ENCODE data around the gene TMX1. TPM values are rescaled to one million over a fixed set of nuclear protein-coding genes. Genes with fewer than 3 reads are reported as not detected.
A peak's percentile ranks its signal among the peaks of the same experiment; 100 is the strongest.

Gene TMX1
- total RNA-seq, 2 donors from 2014 or later = 38.9 to 40.1 TPM

DNA sequence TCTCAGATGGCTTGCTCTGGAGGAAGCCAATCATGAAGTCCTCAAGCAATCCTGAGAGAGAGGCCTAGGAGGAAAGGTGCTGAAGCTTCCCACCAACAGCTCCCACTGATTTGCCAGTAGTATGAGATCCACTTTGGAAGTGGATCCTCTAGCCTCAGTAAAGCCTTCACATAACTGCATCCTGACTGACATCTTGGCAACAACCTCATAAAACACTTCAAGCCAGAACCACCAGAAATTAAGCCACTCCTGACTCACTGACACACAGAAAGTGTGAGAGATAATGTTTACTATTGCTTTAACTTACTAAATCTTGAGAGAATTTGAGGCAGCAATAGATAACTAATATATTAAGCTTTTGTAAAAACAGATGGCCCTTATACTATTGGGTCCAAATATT, 11.7 kb upstream of the TMX1 start:
- Histone ChIP-seq H3K9me3 (no peaks in the 10 kb centered on the region), H3K4me3 (no peak overlapping the region), H3K9ac (ENCODE audit: low read depth in 2 of 2, low read length in 2 of 2) (no peak overlapping the region), H3K27me3 (no peaks in the 10 kb centered on the region), H3K4me1 (no peaks in the 10 kb centered on the region), H3K36me3 (no peaks in the 10 kb centered on the region), H3K27ac (no peak overlapping the region)
- intact Hi-C loops (cut with DNase I) = loop anchor here (10.0 kb wide), 1 partner anchor 134 kb away; the partner anchor contains the start of gene TRIM9
- DNase-seq = no peak
- TF ChIP-seq, protein P1, sequence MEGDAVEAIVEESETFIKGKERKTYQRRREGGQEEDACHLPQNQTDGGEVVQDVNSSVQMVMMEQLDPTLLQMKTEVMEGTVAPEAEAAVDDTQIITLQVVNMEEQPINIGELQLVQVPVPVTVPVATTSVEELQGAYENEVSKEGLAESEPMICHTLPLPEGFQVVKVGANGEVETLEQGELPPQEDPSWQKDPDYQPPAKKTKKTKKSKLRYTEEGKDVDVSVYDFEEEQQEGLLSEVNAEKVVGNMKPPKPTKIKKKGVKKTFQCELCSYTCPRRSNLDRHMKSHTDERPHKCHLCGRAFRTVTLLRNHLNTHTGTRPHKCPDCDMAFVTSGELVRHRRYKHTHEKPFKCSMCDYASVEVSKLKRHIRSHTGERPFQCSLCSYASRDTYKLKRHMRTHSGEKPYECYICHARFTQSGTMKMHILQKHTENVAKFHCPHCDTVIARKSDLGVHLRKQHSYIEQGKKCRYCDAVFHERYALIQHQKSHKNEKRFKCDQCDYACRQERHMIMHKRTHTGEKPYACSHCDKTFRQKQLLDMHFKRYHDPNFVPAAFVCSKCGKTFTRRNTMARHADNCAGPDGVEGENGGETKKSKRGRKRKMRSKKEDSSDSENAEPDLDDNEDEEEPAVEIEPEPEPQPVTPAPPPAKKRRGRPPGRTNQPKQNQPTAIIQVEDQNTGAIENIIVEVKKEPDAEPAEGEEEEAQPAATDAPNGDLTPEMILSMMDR (IDR thresholded peaks at IDR 0.05) = no peak

DNA sequence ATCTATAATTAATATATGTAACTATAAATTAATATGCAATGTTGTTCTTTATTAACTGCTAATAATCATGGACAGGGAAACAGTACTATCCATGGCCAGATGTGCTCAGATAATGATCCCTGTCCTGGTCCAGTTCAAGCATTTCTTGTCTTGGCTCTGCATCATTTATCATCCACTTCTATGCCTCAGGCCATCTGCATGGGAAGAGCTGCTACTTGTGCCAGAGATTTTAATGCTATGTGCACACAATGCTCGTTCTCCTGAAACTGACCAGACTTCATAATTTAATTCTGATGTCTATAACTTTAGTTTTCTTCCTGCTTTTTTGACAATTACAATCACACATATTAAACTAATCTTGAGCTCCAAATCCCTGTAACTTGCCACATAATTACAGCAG, 11.2 kb upstream of the TMX1 start:
- intact Hi-C loops (cut with DNase I) = loop anchor here (10.0 kb wide), 1 partner anchor 134 kb away; the partner anchor contains the start of gene TRIM9
- H3K9ac ChIP-seq (ENCODE audit: low read depth in 2 of 2, low read length in 2 of 2) = no peak overlapping the region
- H3K9me3 ChIP-seq = no peaks in the 10 kb centered on the region
- no peak overlapping the region for H3K27ac ChIP-seq
- TF ChIP-seq, protein P1 (IDR thresholded peaks at IDR 0.05) = no peak
- no peak overlapping the region for H3K4me3 ChIP-seq
- no peaks in the 10 kb centered on the region for H3K36me3 ChIP-seq
- H3K27me3 ChIP-seq = no peaks in the 10 kb centered on the region
- no peaks in the 10 kb centered on the region for H3K4me1 ChIP-seq
- DNase-seq = no peak

DNA sequence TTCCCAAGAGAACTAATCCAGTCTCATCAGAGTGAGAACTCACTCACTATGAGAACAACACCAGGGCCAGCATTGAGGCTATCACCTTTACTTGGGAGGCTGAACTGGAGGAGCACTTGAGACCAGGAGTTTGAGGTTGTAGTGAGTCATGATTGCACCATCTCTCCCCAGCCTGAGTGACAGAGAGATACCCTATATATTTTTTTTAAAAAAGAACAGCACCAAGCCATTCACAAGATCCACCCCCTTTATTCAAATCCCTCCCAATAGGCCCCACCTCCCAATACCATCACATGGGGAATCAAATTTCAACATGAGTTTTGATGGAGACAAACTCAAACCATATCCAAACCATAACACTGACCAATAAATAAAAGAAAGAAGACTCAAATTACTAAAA, 3.7 kb upstream of the TMX1 start:
- peaks cover 3% of the 10 kb centered on the region for H3K4me1 ChIP-seq
- H3K27me3 ChIP-seq = no peaks in the 10 kb centered on the region
- TF ChIP-seq, protein P1 (IDR thresholded peaks at IDR 0.05) = no peak
- H3K9ac ChIP-seq (ENCODE audit: low read depth in 2 of 2, low read length in 2 of 2) = no peak overlapping the region
- H3K4me3 ChIP-seq = no peak overlapping the region
- no peak overlapping the region for H3K27ac ChIP-seq
- DNase-seq = no peak
- no peaks in the 10 kb centered on the region for H3K36me3 ChIP-seq
- H3K9me3 ChIP-seq = no peaks in the 10 kb centered on the region
- intact Hi-C loops (cut with DNase I) = no loop called here

DNA sequence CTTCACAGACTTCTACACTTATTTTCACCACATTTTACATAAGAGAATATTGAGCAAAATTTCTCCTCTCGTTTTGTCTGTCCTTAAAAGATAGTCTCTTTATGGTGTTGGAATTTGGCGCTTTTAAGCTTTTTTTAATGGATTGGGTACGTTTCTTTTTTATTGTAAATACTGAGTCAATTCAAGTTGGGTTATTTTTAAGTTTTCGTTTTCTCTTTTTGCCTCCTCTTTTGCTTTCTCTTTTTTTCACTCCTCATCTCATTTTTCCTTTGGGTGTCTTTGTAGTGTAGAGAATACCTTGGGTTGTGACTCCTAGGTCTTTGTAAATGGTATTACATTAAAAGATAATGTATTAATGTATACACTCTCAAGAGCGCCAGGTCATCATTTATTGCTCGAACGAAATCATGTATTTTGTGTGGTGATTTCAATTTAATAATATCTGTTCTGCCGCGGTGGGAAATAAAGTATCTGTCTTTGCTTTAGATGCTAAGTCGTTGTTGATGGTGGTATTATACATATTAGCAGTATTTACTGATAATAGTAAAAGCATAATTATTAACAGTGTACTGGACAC, 845 bp downstream of the TMX1 start:
- Histone ChIP-seq H3K9me3 (no peaks in the 10 kb centered on the region), H3K36me3 (no peaks in the 10 kb centered on the region), H3K27me3 (no peaks in the 10 kb centered on the region), H3K4me3 (peak overlapping the region; percentile 89), H3K9ac (ENCODE audit: low read depth in 2 of 2, low read length in 2 of 2) (peak overlapping the region; percentile 98 to 99), H3K27ac (peak overlapping the region; percentile 71), H3K4me1 (peaks cover 3% of the 10 kb centered on the region)
- TF ChIP-seq, protein P1 (IDR thresholded peaks at IDR 0.05) = no peak
- intact Hi-C loops (cut with DNase I) = no loop called here
- no peak for DNase-seq

DNA sequence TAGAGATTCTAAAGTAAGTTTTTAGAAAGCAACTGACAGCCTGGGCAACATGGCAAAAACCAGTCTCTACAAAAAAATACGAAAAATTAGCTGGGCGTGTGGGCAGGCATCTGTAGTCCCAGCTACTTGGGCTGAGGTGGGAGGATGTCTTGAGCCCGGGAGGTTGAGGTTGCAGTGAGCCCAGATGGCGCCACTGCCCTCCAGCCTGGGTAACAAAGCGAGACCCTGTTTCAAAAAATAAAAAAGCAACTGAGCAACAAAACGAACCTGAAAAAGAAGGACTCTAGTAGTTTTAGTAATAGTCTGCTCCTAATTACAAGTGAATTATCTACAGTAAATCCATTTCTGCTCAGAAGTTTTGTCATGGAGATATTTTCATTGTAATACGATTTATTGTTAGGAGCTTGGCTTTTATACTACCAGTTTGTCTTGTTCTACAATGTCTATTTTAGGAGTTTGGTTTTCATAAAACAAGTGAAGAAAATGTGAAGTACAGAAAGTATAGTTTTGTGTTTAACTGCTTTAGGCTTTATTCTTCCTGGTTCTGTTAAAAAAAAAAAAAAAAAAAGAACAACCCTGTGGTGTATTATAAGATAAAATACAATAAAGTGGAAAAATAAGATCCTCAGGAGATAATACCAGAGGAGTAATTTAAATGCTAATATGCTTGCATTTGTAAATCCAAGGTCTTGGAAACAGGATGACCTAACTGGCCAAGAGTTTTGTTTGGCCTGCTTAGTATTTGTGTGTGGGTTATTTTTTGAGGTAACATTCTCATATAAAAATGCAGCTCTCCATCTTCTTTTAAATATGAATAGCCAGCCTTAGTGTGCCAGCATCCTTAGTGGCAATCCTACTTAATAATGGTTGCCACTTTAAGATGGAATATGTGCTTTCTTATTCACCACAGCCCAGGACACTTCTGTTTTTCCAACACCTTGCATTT, 2.8 kb downstream of the TMX1 start:
- DNase-seq = no peak
- peaks cover 3% of the 10 kb centered on the region for H3K4me1 ChIP-seq
- no peak overlapping the region for H3K9ac ChIP-seq (ENCODE audit: low read depth in 2 of 2, low read length in 2 of 2)
- no peaks in the 10 kb centered on the region for H3K36me3 ChIP-seq
- TF ChIP-seq, protein P1 (IDR thresholded peaks at IDR 0.05) = no peak
- no peak overlapping the region for H3K4me3 ChIP-seq
- H3K9me3 ChIP-seq = no peaks in the 10 kb centered on the region
- intact Hi-C loops (cut with DNase I) = no loop called here
- H3K27me3 ChIP-seq = no peaks in the 10 kb centered on the region
- H3K27ac ChIP-seq = no peak overlapping the region
